ENCODE measurements around the gene SNX10. TPM values are rescaled to one million over a fixed set of nuclear protein-coding genes. Genes with fewer than 3 reads are reported as not detected.

SNX10 gene
- total RNA-seq, 3 donors from 2014 or later (not counting 1 experiment from before 2014, with no cell fraction given): 17.2 to 26.8 (median 21.3) TPM

- H3K9me3 ChIP-seq (ENCODE audit: control insufficient read depth, insufficient read depth, low read length): no peaks in the 10 kb centered on the region
- H3K27ac ChIP-seq (ENCODE audit: low read length): no peak overlapping the region
- no peaks in the 10 kb centered on the region for H3K27me3 ChIP-seq (ENCODE audit: control insufficient read depth, insufficient read depth, low read length)
- ATAC-seq (no peak), DNase-seq (no peak)
- H3K27me3 Mint-ChIP-seq (ENCODE audit: low read depth in 2 of 2): no peaks in the 10 kb centered on the region
- H3K36me3 Mint-ChIP-seq: no peaks in the 10 kb centered on the region
- peaks cover 3% of the 10 kb centered on the region for H3K36me3 ChIP-seq (ENCODE audit: control insufficient read depth, insufficient read depth, low read length)
- WGBS (ENCODE audit: insufficient coverage): 80% methylated on average over 1 of the region's 4 CpGs
- TF ChIP-seq CTCF (IDR thresholded peaks at IDR 0.05): no peak
- peaks cover 47% of the 10 kb centered on the region for H3K4me1 ChIP-seq (ENCODE audit: control insufficient read depth, insufficient read depth, low read length)
- H3K4me1 Mint-ChIP-seq: peaks cover 58 to 59% of the 10 kb centered on the region in 2 donors
- H3K4me3 Mint-ChIP-seq: no peak overlapping the region
- H3K9me3 Mint-ChIP-seq: no peaks in the 10 kb centered on the region
- intact Hi-C loops (cut with micrococcal nuclease): no loop called here
- H3K4me3 ChIP-seq (ENCODE audit: low read length): no peak overlapping the region
- peak overlapping the region in 1 of 2 donors; percentile 19 for H3K27ac Mint-ChIP-seq
Observed at GRCh38 chr7:26331789-26332188, 40.1 kb downstream of the SNX10 start.

- H3K4me1 Mint-ChIP-seq: peaks cover 65 to 66% of the 10 kb centered on the region in 2 donors
- no peaks in the 10 kb centered on the region for H3K36me3 Mint-ChIP-seq
- no peaks in the 10 kb centered on the region for H3K9me3 Mint-ChIP-seq
- TF ChIP-seq CTCF (IDR thresholded peaks at IDR 0.05): no peak
- no peaks in the 10 kb centered on the region for H3K36me3 ChIP-seq (ENCODE audit: control insufficient read depth, insufficient read depth, low read length)
- ATAC-seq (no peak), DNase-seq (no peak)
- no peak overlapping the region for H3K4me3 ChIP-seq (ENCODE audit: low read length)
- no peak overlapping the region for H3K27ac Mint-ChIP-seq
- H3K4me1 ChIP-seq (ENCODE audit: control insufficient read depth, insufficient read depth, low read length): peaks cover 47% of the 10 kb centered on the region
- H3K9me3 ChIP-seq (ENCODE audit: control insufficient read depth, insufficient read depth, low read length): no peaks in the 10 kb centered on the region
- H3K27me3 ChIP-seq (ENCODE audit: control insufficient read depth, insufficient read depth, low read length): no peaks in the 10 kb centered on the region
- no peaks in the 10 kb centered on the region for H3K27me3 Mint-ChIP-seq (ENCODE audit: low read depth in 2 of 2)
- 63% methylated on average over 2 of the region's 2 CpGs for WGBS (ENCODE audit: insufficient coverage)
- intact Hi-C loops (cut with micrococcal nuclease): no loop called here
- H3K27ac ChIP-seq (ENCODE audit: low read length): peak overlapping the region; percentile 5
- no peak overlapping the region for H3K4me3 Mint-ChIP-seq
Observed at GRCh38 chr7:26332698-26333097, 41.0 kb downstream of the SNX10 start.

- H3K27ac ChIP-seq (ENCODE audit: low read length): peak overlapping the region; percentile 55
- no peaks in the 10 kb centered on the region for H3K9me3 ChIP-seq (ENCODE audit: control insufficient read depth, insufficient read depth, low read length)
- no CpG with 5 or more reads among the region's 1 CpG for whole genome bisulfite sequencing (ENCODE audit: insufficient coverage)
- ATAC-seq (no peak), DNase-seq (no peak)
- H3K9me3 Mint-ChIP-seq: no peaks in the 10 kb centered on the region
- peaks cover 55 to 56% of the 10 kb centered on the region in 2 donors for H3K4me1 Mint-ChIP-seq
- no peak overlapping the region for H3K4me3 ChIP-seq (ENCODE audit: low read length)
- H3K27me3 Mint-ChIP-seq (ENCODE audit: low read depth in 2 of 2): no peaks in the 10 kb centered on the region
- peak overlapping the region; percentile 78 to 82 for H3K27ac Mint-ChIP-seq
- H3K4me3 Mint-ChIP-seq: no peak overlapping the region
- TF ChIP-seq CTCF (IDR thresholded peaks at IDR 0.05): no peak
- intact Hi-C loops (cut with micrococcal nuclease): no loop called here
- H3K36me3 Mint-ChIP-seq: no peaks in the 10 kb centered on the region
- no peaks in the 10 kb centered on the region for H3K27me3 ChIP-seq (ENCODE audit: control insufficient read depth, insufficient read depth, low read length)
- H3K4me1 ChIP-seq (ENCODE audit: control insufficient read depth, insufficient read depth, low read length): peaks cover 41% of the 10 kb centered on the region
- H3K36me3 ChIP-seq (ENCODE audit: control insufficient read depth, insufficient read depth, low read length): no peaks in the 10 kb centered on the region
Observed at GRCh38 chr7:26334166-26334859, 42.7 kb downstream of the SNX10 start.
